Ishikawa (cell line): Measurements from ENCODE around the gene PARD3.

Experiments used
- CEBPB ChIP-seq: IDR thresholded peaks from 2 replicates; pipeline ENCODE4 v1.6.1; 2012
- CREB1 ChIP-seq: IDR thresholded peaks from 2 replicates; pipeline ENCODE4 v1.6.1; 2012; ENCODE audit warnings: low read depth
- EGR1 ChIP-seq: IDR thresholded peaks from 2 replicates; pipeline ENCODE4 v1.6.1; 2012
- EP300 ChIP-seq: IDR thresholded peaks from 2 replicates; pipeline ENCODE4 v1.6.1; 2012; ENCODE audit warnings: borderline replicate concordance
- RAD21 ChIP-seq: IDR thresholded peaks from 2 replicates; pipeline ENCODE4 v1.6.1; 2012; ENCODE audit warnings: low read depth
- TAF1 ChIP-seq: IDR thresholded peaks from 2 replicates; pipeline ENCODE4 v1.6.1; 2012; ENCODE audit warnings: low read depth, mild to moderate bottlenecking
- TCF12 ChIP-seq: IDR thresholded peaks from 2 replicates; pipeline ENCODE4 v1.6.1; 2012; ENCODE audit warnings: low read depth
- TEAD4 ChIP-seq: IDR thresholded peaks from 2 replicates; pipeline ENCODE4 v1.6.1; 2012
- YY1 ChIP-seq: IDR thresholded peaks from 2 replicates; pipeline ENCODE4 v1.6.1; 2012; ENCODE audit warnings: low read depth
- ZBTB7A ChIP-seq: IDR thresholded peaks from 2 replicates; pipeline ENCODE4 v1.6.1; 2012; ENCODE audit warnings: low read depth

DNA sequence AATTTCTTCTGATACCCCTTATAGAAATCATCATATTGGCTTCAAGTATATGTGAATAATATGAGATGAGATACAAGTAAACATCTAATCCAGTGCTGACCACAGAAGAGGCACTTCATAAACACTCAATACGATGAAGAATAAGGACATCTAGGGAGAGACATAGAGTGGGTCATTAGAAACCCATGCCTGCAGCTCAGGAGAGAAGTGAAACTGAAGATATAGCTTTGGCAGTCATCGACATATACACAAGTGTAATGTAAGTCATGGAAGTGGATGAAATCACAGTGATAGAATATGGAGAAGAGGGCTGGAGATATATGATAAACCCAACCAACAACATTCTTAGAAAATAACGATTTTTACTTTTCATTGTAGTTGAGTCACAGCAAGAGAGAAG lies 665.0 kb downstream of the PARD3 start:
- TF ChIP-seq CEBPB (no peak), TAF1 (no peak), RAD21 (no peak), EGR1 (no peak), CREB1 (no peak), YY1 (no peak), EP300 (no peak), TCF12 (no peak), ZBTB7A (no peak), TEAD4 (no peak)
